SK-N-SH treated with all-trans-retinoic acid at 6 μM for 48 hours (cell line): Measurements from ENCODE around the gene CDC14B.

Experiments used
- CREB5 ChIP-seq: fragments of 250-450 bp; sonication (Bioruptor Pico); IDR thresholded peaks from 2 replicates; pipeline ENCODE4 v1.5.1; 2020; ENCODE audit warnings: low read depth, mild to moderate bottlenecking, moderate library complexity
- ZC3H10 ChIP-seq: fragments of 250-450 bp; sonication (Bioruptor Pico); IDR thresholded peaks from 2 replicates; pipeline ENCODE4 v1.5.1; 2021; ENCODE audit warnings: mild to moderate bottlenecking, moderate library complexity

GRCh38 chr9:96487949-96488348 lies 131.7 kb downstream of the CDC14B start:
- no peak for TF ChIP-seq ZC3H10 (CRISPR knock-in tag)
- no peak for TF ChIP-seq CREB5 (CRISPR knock-in tag)
